ENCODE results near the gene SIGLECL1. TPM values are rescaled to one million over a fixed set of nuclear protein-coding genes. Genes with fewer than 3 reads are reported as not detected.

Gene SIGLECL1
- total RNA-seq, 4 donors from 2014 or later = 0.55 TPM; not detected in 3

- H3K4me3 ChIP-seq = no peak overlapping the region
- intact Hi-C loops (cut with DNase I; ENCODE audit: low total_unique reads) = no loop called here
- no peaks in the 10 kb centered on the region for H3K4me1 ChIP-seq
- H3K27ac ChIP-seq = no peak overlapping the region
- no peaks in the 10 kb centered on the region for H3K9me3 ChIP-seq
- H3K36me3 ChIP-seq = no peaks in the 10 kb centered on the region
- H3K27me3 ChIP-seq = no peaks in the 10 kb centered on the region
- TF ChIP-seq CTCF (IDR thresholded peaks at IDR 0.05) (no peak), POLR2A (IDR thresholded peaks at IDR 0.05) (no peak)
- DNase-seq = no peak
Observed at GRCh38 chr19:51293571-51294210, 42.8 kb downstream of the SIGLECL1 start.

GRCh38 chr19:51294211-51294976, 43.5 kb downstream of the SIGLECL1 start:
- intact Hi-C loops (cut with DNase I; ENCODE audit: low total_unique reads) = no loop called here
- no peaks in the 10 kb centered on the region for H3K36me3 ChIP-seq
- no peaks in the 10 kb centered on the region for H3K4me1 ChIP-seq
- no peak for DNase-seq
- no peaks in the 10 kb centered on the region for H3K9me3 ChIP-seq
- TF ChIP-seq CTCF (IDR thresholded peaks at IDR 0.05) = no peak
- no peak for TF ChIP-seq POLR2A (IDR thresholded peaks at IDR 0.05)
- no peak overlapping the region for H3K4me3 ChIP-seq
- no peaks in the 10 kb centered on the region for H3K27me3 ChIP-seq
- H3K27ac ChIP-seq = no peak overlapping the region

- intact Hi-C loops (cut with DNase I; ENCODE audit: low total_unique reads) = no loop called here
- no peak for TF ChIP-seq POLR2A (IDR thresholded peaks at IDR 0.05)
- no peak for TF ChIP-seq CTCF (IDR thresholded peaks at IDR 0.05)
- H3K27me3 ChIP-seq = no peaks in the 10 kb centered on the region
Observed at GRCh38 chr19:51294977-51295375, 44.1 kb downstream of the SIGLECL1 start.

GRCh38 chr19:51295382-51296126, 44.7 kb downstream of the SIGLECL1 start:
- Histone ChIP-seq H3K4me3 (no peak overlapping the region), H3K4me1 (no peaks in the 10 kb centered on the region), H3K27me3 (no peaks in the 10 kb centered on the region), H3K9me3 (no peaks in the 10 kb centered on the region), H3K27ac (no peak overlapping the region), H3K36me3 (no peaks in the 10 kb centered on the region)
- DNase-seq = no peak
- TF ChIP-seq POLR2A (IDR thresholded peaks at IDR 0.05) (no peak), CTCF (IDR thresholded peaks at IDR 0.05) (no peak)
- intact Hi-C loops (cut with DNase I; ENCODE audit: low total_unique reads) = no loop called here

More at GRCh38 chr19:51294977-51295375, 44.1 kb downstream of the SIGLECL1 start:
- Histone ChIP-seq H3K27ac (no peak overlapping the region), H3K4me1 (no peaks in the 10 kb centered on the region), H3K4me3 (no peak overlapping the region), H3K36me3 (no peaks in the 10 kb centered on the region), H3K9me3 (no peaks in the 10 kb centered on the region)
- DNase-seq = no peak

Measured in uterus (tissue), 4 donors.